SH-SY5Y (cell line): ENCODE results near the gene RNF168.

Source experiments
- GATA2 ChIP-seq: IDR thresholded peaks from 2 replicates; pipeline ENCODE4 v1.6.1; 2011; ENCODE audit warnings: mild to moderate bottlenecking, low read depth, low read length
- GATA3 ChIP-seq: IDR thresholded peaks from 2 replicates; pipeline ENCODE4 v1.6.1; 2011; ENCODE audit warnings: low read depth, mild to moderate bottlenecking, low read length, moderate library complexity

DNA sequence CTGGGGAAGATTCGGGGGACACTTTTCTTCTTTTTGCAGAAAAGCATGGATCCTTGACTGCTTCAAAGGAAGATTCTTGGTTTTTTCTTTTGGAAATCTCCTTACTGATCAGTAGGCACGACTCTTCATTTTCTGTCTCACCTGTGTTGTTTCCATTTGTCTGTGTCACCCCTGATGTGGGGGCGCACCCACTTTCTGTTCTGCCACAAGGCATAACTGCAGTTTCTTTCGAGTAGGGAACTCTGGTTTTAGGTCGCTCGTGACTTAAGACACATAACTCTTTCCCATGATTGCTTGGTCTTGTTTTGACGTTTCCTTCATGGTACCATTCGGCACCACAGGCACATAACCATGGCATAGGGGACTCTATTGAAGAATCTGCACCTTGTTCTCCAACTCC lies 31.3 kb downstream of the RNF168 start:
- TF ChIP-seq GATA2 (no peak), GATA3 (no peak)
